ENCODE data around the gene LYPD3. TPM values are rescaled to one million over a fixed set of nuclear protein-coding genes. Genes with fewer than 3 reads are reported as not detected.

Gene LYPD3
- total and polyA plus RNA-seq, 10 of the 15 experiments (the other 5 are each of a cell fraction or from before 2014, with no cell fraction given), result 0.03 to 0.28 (median 0.12) TPM; not detected in 6

GRCh38 chr19:43439032-43439708 is 26.2 kb downstream of the LYPD3 start (continued):
- TF ChIP-seq YY1 (IDR thresholded peaks at IDR 0.05; ENCODE audit: low read depth, low read length), result no peak
- no peak for TF ChIP-seq ZBTB33 (IDR thresholded peaks at IDR 0.05)
- no peak for TF ChIP-seq IRF4 (IDR thresholded peaks at IDR 0.05; ENCODE audit: low read depth, low read length)
- no peak for TF ChIP-seq MEF2A (IDR thresholded peaks at IDR 0.05; ENCODE audit: insufficient read depth, low read depth, low read length)
- TF ChIP-seq KAT2A (conservative IDR thresholded peaks at IDR 0.05; ENCODE audit: control insufficient read depth, low read depth, low read length), result no peak
- TF ChIP-seq HDAC2 (IDR thresholded peaks at IDR 0.05), result no peak
- TF ChIP-seq ATF2 (IDR thresholded peaks at IDR 0.05; ENCODE audit: low read length), result no peak
- no peak for TF ChIP-seq HCFC1 (IDR thresholded peaks at IDR 0.05; ENCODE audit: low read length)

All from GM12878 (cell line).